ENCODE results near the gene ABTB1. TPM values are rescaled to one million over a fixed set of nuclear protein-coding genes. Genes with fewer than 3 reads are reported as not detected.

ABTB1 gene
- total RNA-seq, 1 donor from 2014 or later: 7.2 TPM

DNA sequence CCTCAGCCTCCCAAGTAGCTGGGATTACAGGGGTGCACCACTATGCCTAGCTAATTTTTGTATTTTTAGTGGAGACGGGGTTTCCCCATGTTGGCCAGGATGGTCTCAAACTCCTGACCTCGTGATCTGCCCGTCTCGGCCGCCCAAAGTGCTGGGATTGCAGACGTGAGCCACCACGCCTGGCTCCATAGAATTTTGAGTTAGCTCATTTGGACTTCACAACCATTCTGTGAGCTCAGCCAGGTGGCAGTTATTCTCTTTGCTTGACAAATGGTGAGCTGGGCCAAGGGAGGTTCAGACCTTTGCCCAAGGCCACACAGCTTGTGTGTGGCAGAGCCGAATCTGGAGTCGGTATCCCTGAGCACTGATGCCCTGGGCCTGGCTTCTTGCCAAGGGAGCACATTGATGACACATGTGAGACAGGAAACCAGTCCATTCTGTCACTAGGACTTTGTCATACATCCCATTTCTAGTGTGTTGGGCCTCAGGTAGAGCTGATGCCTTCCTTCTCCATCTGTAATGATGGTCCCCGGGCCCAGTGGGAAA, 26.2 kb upstream of the ABTB1 start:
- Mint-ChIP-seq H3K4me1 (no peaks in the 10 kb centered on the region), H3K27ac (ENCODE audit: unreplicated experiment) (no peak overlapping the region), H3K9me3 (no peaks in the 10 kb centered on the region), H3K36me3 (ENCODE audit: low read depth) (peaks cover 2% of the 10 kb centered on the region), H3K27me3 (ENCODE audit: low read depth) (no peaks in the 10 kb centered on the region), H3K4me3 (no peak overlapping the region)
- TF ChIP-seq, protein P1, sequence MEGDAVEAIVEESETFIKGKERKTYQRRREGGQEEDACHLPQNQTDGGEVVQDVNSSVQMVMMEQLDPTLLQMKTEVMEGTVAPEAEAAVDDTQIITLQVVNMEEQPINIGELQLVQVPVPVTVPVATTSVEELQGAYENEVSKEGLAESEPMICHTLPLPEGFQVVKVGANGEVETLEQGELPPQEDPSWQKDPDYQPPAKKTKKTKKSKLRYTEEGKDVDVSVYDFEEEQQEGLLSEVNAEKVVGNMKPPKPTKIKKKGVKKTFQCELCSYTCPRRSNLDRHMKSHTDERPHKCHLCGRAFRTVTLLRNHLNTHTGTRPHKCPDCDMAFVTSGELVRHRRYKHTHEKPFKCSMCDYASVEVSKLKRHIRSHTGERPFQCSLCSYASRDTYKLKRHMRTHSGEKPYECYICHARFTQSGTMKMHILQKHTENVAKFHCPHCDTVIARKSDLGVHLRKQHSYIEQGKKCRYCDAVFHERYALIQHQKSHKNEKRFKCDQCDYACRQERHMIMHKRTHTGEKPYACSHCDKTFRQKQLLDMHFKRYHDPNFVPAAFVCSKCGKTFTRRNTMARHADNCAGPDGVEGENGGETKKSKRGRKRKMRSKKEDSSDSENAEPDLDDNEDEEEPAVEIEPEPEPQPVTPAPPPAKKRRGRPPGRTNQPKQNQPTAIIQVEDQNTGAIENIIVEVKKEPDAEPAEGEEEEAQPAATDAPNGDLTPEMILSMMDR (conservative IDR thresholded peaks at IDR 0.05): no peak
- no peak for DNase-seq (ENCODE audit: low read depth, low spot score)

DNA sequence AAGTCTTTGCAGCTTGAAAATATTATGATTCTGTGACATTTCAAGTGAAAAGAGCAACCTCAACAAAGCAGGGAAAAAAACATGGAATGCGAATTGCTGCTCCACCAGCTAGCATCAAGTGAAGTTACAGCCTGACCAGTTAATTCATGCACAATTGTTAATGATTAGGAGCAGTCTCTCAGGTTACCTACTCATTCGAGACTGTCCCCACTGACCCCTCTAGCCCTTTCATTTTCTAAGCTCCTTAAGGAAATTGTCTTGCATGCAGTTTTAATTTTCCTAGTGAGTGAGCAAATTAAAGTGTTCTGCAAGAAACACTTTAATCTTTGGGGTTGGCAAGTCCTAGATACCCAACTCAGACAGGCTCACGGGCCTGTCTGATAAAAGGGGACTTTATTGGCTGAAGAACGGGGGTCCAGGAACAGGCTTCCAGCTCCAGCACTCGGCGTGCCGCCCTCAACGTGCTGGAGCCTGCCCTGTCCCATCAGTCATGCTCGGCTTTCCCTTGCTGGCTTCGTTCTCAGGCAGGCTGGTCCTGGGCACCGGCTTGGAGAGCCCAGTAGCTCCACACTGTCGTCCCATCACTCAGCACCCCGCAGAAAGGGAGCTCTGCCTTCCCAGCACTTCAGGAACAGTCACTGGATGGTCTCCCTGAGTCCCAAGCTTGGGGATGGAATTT, 25.4 kb upstream of the ABTB1 start:
- no peak overlapping the region for H3K4me3 Mint-ChIP-seq
- DNase-seq (ENCODE audit: low read depth, low spot score): no peak
- no peaks in the 10 kb centered on the region for H3K4me1 Mint-ChIP-seq
- TF ChIP-seq, protein P1 (conservative IDR thresholded peaks at IDR 0.05): no peak
- peaks cover under 1% of the 10 kb centered on the region for H3K36me3 Mint-ChIP-seq (ENCODE audit: low read depth)
- no peaks in the 10 kb centered on the region for H3K9me3 Mint-ChIP-seq
- no peaks in the 10 kb centered on the region for H3K27me3 Mint-ChIP-seq (ENCODE audit: low read depth)
- no peak overlapping the region for H3K27ac Mint-ChIP-seq (ENCODE audit: unreplicated experiment)

DNA sequence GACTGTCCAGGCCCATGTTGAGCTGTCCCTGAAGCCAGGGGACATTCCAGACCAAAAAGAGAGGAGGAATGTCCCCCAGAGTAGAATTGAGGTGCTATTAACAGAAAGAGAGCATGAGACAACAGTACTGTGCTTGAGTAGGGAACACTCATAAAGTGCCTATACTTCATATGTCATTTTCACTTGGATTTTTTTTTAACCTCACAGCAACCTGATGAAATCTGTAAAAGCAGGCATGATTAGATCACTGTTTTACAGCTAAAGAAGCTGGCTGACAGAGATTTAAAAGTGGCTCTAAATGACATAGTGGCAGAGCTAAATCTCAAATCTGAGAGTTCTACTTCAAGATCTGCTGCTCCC, 24.9 kb upstream of the ABTB1 start:
- Mint-ChIP-seq H3K27ac (ENCODE audit: unreplicated experiment) (no peak overlapping the region), H3K27me3 (ENCODE audit: low read depth) (no peaks in the 10 kb centered on the region), H3K36me3 (ENCODE audit: low read depth) (no peaks in the 10 kb centered on the region)

DNA sequence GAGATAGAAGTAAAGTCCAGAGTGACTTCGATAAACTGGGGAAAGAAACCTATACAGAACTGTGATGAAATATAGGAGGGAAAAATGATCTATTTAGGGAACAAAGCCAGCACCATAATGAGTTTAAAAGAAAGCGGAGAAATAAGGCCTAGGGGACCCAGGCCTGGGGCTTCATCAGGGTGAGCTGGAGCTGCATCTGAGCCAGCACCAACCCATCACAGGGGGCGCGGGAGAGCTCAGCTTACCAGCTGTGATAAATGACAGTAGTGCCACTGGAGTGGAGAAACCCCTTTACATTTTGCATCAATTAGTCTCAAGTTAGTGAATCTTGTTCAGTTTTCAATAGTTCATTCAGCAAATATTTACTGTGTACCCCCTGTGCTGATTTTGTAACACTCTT, 22.5 kb upstream of the ABTB1 start:
- Mint-ChIP-seq H3K9me3 (no peaks in the 10 kb centered on the region), H3K4me1 (no peaks in the 10 kb centered on the region), H3K36me3 (ENCODE audit: low read depth) (no peaks in the 10 kb centered on the region), H3K27ac (ENCODE audit: unreplicated experiment) (no peak overlapping the region), H3K4me3 (no peak overlapping the region), H3K27me3 (ENCODE audit: low read depth) (no peaks in the 10 kb centered on the region)
- TF ChIP-seq, protein P1 (conservative IDR thresholded peaks at IDR 0.05): no peak
- no peak for DNase-seq (ENCODE audit: low read depth, low spot score)

More for the DNA sequence above, 24.9 kb upstream of the ABTB1 start:
- Mint-ChIP-seq H3K4me3 (no peak overlapping the region), H3K4me1 (no peaks in the 10 kb centered on the region), H3K9me3 (no peaks in the 10 kb centered on the region)
- DNase-seq (ENCODE audit: low read depth, low spot score): no peak
- TF ChIP-seq, protein P1 (conservative IDR thresholded peaks at IDR 0.05): no peak

DNA sequence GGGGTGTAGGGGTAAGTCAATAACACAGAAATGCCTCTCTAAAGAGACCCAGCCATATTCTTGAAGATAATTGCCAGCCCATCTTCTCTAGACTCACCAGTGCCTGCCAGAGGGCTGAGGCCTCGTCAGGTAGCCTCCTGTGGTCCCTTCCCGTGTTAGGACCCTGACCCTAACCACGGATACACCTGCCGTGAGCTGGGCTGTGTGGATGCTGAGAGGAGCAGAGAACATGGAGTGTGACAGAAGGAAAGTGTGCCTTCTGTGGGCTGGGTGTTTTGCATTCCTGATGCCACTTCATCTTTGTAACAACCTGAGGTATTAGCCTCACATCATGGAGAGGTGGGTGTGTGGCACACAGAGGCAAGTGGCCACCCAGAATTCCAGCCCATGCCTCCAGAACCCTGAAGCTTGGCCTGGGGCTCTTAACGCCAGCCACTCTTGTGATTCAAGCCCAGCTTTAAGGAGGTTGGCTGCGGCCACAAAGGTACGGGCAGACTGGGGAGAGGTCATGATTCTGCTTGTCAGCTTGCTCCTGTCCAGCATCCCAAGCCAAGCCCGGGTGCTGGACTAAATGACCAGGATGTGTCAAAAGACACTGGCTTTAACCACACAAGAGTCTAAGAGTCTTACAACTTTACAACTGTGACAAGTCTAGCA, 21.1 kb upstream of the ABTB1 start:
- Mint-ChIP-seq H3K27me3 (ENCODE audit: low read depth) (no peaks in the 10 kb centered on the region), H3K9me3 (no peaks in the 10 kb centered on the region)

More for the DNA sequence above, 21.1 kb upstream of the ABTB1 start:
- TF ChIP-seq, protein P1 (conservative IDR thresholded peaks at IDR 0.05): no peak
- H3K4me3 Mint-ChIP-seq: no peak overlapping the region
- H3K27ac Mint-ChIP-seq (ENCODE audit: unreplicated experiment): no peak overlapping the region
- no peaks in the 10 kb centered on the region for H3K36me3 Mint-ChIP-seq (ENCODE audit: low read depth)
- no peak for DNase-seq (ENCODE audit: low read depth, low spot score)
- H3K4me1 Mint-ChIP-seq: peaks cover 5% of the 10 kb centered on the region
